ENCODE measurements around the gene RHBDD2. TPM values are rescaled to one million over a fixed set of nuclear protein-coding genes. Genes with fewer than 3 reads are reported as not detected.
"Not testable (repeated sequence)": the region's sequence is repeated elsewhere in the genome, so short reads cannot be mapped to it uniquely, and the experiment has no call there.

RHBDD2 gene
- total RNA-seq, 1 donor from 2014 or later: 50.7 TPM

- no peak for TF ChIP-seq CTCF (IDR thresholded peaks at IDR 0.05; ENCODE audit: unreplicated experiment)
- H3K4me1 Mint-ChIP-seq (ENCODE audit: unreplicated experiment): no peaks in the 10 kb centered on the region
- peaks cover 3% of the 10 kb centered on the region for H3K27me3 Mint-ChIP-seq (ENCODE audit: unreplicated experiment)
- peaks cover 26% of the 10 kb centered on the region for H3K36me3 Mint-ChIP-seq (ENCODE audit: low read depth, unreplicated experiment)
- DNase-seq (ENCODE audit: low spot score): no peak
- peak overlapping the region; percentile 74 for H3K4me3 Mint-ChIP-seq (ENCODE audit: unreplicated experiment)
- no peak overlapping the region for H3K27ac Mint-ChIP-seq (ENCODE audit: unreplicated experiment)
- no peaks in the 10 kb centered on the region for H3K9me3 Mint-ChIP-seq (ENCODE audit: unreplicated experiment)
Observed at GRCh38 chr7:75889223-75889825, 10.5 kb downstream of the RHBDD2 start.

- DNase-seq (ENCODE audit: low spot score): no peak
- Mint-ChIP-seq H3K27me3 (ENCODE audit: unreplicated experiment) (peaks cover 3% of the 10 kb centered on the region), H3K27ac (ENCODE audit: unreplicated experiment) (no peak overlapping the region), H3K4me3 (ENCODE audit: unreplicated experiment) (peak overlapping the region; percentile 74), H3K4me1 (ENCODE audit: unreplicated experiment) (no peaks in the 10 kb centered on the region), H3K36me3 (ENCODE audit: low read depth, unreplicated experiment) (peaks cover 21% of the 10 kb centered on the region), H3K9me3 (ENCODE audit: unreplicated experiment) (no peaks in the 10 kb centered on the region)
- TF ChIP-seq CTCF (IDR thresholded peaks at IDR 0.05; ENCODE audit: unreplicated experiment): no peak
Observed at GRCh38 chr7:75889826-75890225, 11.0 kb downstream of the RHBDD2 start.

DNA sequence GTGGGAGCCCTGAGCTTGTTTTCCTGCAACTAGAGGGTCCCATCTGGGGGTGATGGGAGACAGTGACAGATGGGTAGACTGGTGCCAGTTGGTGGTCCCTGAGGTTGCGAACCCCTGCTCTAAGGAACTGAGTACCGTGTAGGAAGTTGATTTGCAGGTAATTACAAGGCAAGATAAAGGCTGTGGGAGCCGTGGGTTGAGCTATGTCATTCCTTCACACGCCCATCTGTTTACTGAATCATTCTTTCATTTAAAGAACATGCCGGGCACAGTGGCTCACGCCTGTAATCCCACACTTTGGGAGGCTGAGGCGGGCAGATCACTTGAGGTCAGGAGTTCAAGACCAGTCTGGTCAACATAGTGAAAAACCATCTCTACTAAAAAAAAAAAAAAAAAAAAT lies 12.4 kb downstream of the RHBDD2 start:
- not testable (repeated sequence) for DNase-seq (ENCODE audit: low spot score); H3K9me3 Mint-ChIP-seq (ENCODE audit: unreplicated experiment); H3K4me1 Mint-ChIP-seq (ENCODE audit: unreplicated experiment); H3K27ac Mint-ChIP-seq (ENCODE audit: unreplicated experiment); H3K27me3 Mint-ChIP-seq (ENCODE audit: unreplicated experiment); H3K4me3 Mint-ChIP-seq (ENCODE audit: unreplicated experiment)
- H3K36me3 Mint-ChIP-seq (ENCODE audit: low read depth, unreplicated experiment): peaks cover 16% of the 10 kb centered on the region

DNA sequence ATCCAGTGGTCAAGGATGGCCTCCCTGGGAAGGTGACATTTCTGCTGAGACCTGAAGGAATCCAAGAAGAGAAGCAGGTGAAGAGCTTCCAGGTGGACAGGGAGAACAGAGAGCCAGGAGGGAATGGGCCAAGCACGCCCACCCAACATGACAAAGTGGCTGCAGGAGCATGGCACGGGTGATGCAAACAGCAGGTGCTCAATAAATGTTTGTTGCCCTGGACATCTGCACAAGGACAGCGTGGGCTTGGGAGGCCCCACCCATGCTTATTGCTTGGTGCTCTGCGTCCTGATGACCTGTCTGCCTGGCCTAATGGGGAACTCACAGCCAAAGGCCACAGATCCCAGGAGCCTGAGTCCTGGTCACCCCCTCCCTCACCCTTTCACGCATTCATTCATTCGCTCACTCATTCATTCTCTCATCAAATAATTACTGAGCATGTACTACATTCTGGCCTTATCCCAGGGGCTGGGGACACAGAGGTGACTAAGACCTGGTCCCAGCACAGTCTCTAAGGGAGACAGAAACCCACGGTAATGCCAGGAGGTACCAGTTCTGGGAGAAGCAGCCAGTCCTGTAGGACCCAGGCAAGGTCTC lies 13.1 kb downstream of the RHBDD2 start:
- no peak for TF ChIP-seq CTCF (IDR thresholded peaks at IDR 0.05; ENCODE audit: unreplicated experiment)
- DNase-seq (ENCODE audit: low spot score): no peak
- H3K4me3 Mint-ChIP-seq (ENCODE audit: unreplicated experiment): no peak overlapping the region
- no peaks in the 10 kb centered on the region for H3K4me1 Mint-ChIP-seq (ENCODE audit: unreplicated experiment)
- peaks cover 3% of the 10 kb centered on the region for H3K27me3 Mint-ChIP-seq (ENCODE audit: unreplicated experiment)
- no peaks in the 10 kb centered on the region for H3K9me3 Mint-ChIP-seq (ENCODE audit: unreplicated experiment)
- H3K36me3 Mint-ChIP-seq (ENCODE audit: low read depth, unreplicated experiment): peaks cover 15% of the 10 kb centered on the region
- H3K27ac Mint-ChIP-seq (ENCODE audit: unreplicated experiment): no peak overlapping the region

- TF ChIP-seq CTCF (IDR thresholded peaks at IDR 0.05; ENCODE audit: unreplicated experiment): no peak
- H3K4me1 Mint-ChIP-seq (ENCODE audit: unreplicated experiment): no peaks in the 10 kb centered on the region
- H3K27ac Mint-ChIP-seq (ENCODE audit: unreplicated experiment): no peak overlapping the region
- peaks cover 3% of the 10 kb centered on the region for H3K27me3 Mint-ChIP-seq (ENCODE audit: unreplicated experiment)
- peaks cover 12% of the 10 kb centered on the region for H3K36me3 Mint-ChIP-seq (ENCODE audit: low read depth, unreplicated experiment)
- DNase-seq (ENCODE audit: low spot score): no peak
- no peaks in the 10 kb centered on the region for H3K9me3 Mint-ChIP-seq (ENCODE audit: unreplicated experiment)
- H3K4me3 Mint-ChIP-seq (ENCODE audit: unreplicated experiment): no peak overlapping the region
Observed at GRCh38 chr7:75892634-75893272, 13.9 kb downstream of the RHBDD2 start.

Measured in endothelial cell (in vitro differentiated cells).